COLO668 (cell line): ENCODE measurements around the gene SLX4IP.
A peak's percentile ranks its signal among the peaks of the same experiment; 100 is the strongest.

ENCODE experiments used
- DNase-seq: peaks from one replicate; lab custom pipeline; 2025; ENCODE audit not compliant: unreplicated experiment; lab: John Stamatoyannopoulos, UW

Gene SLX4IP

DNA sequence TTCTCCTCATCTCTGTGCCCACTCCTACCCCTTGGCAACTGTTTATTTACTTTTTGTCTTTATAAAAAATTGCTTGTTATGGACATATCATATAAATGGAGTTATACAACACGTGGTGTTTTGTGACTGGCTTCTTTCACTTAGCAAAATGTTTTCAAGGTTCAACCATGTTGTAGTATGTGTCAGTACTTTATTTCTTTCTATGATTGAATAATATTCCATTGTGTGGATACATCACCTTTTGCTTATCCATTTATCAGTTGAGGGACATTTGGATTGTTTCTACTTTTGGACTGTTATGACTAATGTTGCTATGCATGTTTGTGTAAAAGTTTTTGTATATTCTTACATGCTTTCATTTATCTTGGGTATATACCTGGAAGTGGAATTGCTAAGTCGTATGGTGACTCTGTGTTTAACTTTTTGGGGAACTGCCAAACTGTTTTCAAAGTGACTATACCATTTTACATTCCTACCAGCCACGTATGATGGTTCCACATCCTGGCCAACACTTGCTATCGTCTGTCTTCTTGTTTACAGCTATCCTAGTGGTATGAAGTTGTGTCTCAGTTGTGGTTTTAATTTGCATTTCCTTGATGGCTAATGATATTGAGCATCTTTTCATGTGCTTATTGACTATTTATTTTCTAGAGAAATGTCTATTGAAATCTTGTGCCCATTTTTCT is 84.4 kb downstream of the SLX4IP start:
- no peak for DNase-seq

DNA sequence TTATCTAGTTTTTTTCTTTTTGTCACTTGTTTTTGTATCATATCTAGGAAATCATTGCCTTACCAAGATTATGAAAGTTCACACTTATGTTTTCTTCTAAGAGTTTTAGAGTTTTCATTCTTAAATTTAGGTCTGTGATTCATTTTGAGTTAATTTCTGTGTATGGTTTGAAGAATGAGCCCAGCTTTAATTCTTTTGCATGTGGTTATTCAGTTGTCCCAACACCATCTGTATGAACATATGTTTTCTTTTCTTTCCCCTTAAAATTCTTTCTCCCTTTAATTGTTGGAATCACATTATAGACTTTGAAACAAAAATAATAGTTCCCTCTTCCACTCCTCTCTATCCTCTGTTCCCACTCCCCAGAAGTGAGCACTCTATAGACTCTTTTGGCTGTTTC is 85.4 kb downstream of the SLX4IP start:
- DNase-seq, result no peak

DNA sequence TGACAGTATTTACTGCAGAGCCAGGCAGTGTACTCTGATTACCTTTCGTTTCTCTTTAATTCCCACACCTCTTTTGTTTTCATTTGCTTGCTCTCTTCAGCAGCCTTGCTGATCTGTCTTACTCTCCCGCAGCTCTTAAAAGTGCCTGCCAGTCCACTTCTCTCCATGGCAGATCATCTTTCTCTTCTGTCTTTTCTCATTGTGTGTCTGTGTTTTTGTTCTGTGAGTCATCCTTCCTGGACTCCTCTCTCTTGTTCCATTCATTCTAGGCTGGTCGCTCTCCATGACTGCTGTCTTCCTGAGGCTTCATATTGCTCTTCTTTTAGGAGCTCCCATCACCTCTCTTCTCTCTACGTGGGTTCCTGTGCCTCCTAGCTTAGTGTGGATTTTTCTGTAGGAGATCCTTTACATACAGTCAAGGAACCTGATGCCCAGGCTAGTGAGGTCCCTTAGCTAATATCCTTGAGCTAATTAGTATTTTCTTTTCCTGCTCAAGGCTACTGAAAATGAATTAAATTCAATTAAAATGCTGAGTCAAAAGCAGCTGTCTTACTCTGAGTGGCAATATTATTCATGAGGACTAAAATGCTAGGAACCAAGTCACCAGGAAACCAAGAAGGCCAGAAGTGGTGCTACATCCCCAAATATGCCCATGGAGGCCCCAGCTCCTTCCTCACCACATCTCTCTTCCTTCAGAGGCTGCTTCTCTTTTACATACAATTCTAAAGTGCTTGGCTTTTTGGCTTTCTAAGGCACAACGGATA is 86.1 kb downstream of the SLX4IP start:
- peak; percentile 34 for DNase-seq

DNA sequence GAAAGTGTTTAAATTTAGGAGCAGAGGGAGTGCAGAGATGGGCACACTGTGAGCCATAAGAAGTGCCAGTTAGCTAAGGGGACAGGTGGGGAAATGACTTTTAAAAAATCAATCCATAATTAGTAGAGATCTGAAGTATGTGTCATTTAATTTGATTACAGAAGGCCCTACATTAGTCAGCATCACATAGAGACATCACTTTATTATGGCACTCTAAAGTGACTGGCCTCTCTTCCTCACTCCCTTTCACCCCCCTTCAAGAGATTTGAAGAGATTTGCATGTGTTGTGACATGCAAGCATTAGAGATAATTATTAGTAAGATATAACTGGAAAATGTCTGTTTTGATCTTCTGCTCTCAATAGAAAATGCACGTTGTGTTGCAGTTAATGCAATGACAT is 86.7 kb downstream of the SLX4IP start:
- no peak for DNase-seq

- no peak for DNase-seq
Measured at GRCh38 chr20:10522328-10522727, 87.2 kb downstream of the SLX4IP start.

DNA sequence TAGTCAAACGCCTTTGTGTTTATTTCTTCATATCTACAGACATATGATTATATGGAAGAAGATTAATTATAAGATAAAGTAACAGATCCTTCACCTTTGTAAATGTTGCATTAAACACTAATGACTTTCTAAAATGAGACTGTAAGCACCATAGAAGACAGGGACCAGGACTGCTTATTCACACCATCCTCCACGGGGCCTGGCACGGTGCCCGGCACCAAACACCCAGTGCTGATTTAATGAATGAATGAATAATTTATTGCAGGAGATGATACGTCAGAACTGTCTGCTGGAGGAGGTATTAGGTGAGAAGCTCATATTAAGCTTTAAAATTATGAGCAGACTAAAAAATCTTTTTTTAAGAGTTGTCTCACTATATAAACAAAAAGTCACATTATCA is 88.3 kb downstream of the SLX4IP start:
- DNase-seq, result peak; percentile 86

DNA sequence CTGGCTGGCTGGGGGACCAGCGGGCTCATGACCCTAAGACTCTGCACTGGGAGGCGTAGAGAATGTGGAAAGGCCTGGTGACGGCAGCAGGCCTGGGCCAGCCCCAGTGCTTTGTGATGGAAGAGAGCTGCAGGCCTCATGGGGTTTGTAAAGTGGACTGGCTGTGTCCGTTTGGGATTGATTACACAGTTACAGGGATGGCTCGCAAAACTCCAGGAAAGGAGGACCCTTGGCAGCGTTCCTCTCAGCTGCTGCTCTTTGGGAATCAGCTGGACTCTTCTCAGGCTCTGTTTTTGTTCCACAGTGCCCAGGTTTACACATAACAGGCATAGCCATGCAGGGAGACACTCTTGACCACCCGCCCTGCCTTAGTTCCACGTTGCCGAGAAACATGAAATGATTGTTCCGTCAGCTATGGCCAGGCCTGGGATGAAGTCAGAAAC is 89.0 kb downstream of the SLX4IP start:
- DNase-seq, result peak; percentile 69

DNA sequence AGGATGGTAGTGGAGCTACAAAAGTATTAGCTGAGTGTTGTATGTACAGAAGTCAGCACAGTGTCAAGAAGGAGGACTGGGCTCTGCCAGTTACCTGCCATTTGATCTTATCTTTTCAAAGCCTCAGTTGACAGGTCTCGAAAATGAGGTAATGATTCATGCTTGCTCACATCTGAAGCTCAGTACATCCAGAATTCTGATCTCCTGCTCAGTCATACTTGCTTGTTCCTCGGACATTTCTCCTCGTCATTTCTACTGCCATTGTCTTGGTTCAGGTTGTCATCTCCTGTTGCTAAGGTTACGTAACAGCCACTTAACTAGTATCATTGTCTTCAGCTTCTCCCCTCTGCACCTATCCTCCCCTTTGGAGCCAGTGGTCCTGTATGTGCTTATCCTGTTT is 89.5 kb downstream of the SLX4IP start:
- no peak for DNase-seq

DNA sequence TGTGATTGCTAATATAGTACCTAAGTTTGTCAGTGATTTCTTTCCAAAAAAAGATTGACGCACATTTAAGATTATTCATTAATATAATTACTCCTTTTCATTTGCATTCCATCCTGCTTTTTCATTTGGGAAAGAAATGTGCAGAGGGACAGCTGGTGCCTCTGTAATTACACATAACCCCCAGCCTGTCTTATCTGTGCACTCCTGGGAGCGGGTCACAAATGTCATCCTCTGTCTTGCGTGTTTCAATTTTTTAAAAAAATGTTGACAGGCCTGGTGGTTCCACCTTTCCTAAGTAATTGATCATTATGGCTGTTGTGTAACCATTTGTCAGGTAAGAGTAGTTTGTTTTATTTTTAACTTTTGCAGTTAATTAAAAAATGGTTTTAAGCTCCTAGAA is 92.7 kb downstream of the SLX4IP start:
- no peak for DNase-seq

- DNase-seq, result no peak
Measured at GRCh38 chr20:10530883-10531282, 95.8 kb downstream of the SLX4IP start.

GRCh38 chr20:10531848-10532247 is 96.7 kb downstream of the SLX4IP start:
- no peak for DNase-seq

DNA sequence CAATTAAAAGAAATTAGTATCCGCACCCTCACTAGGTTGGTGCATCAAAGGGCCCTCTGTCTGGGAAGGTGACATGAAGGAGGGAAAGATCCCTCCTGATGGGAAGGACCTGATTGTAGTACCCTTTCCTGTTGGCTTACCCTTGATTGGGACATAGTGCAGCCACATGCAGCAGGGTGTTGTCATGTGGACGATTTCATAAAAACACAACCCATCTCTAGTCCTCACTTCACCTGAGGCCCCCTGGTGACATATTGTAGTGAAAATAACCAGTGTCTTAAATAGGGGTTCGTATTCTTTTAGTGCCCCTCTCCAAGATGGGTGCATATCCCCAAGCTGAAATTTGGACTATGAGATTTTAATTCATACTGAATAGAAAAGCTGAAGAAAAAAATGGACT is 97.3 kb downstream of the SLX4IP start:
- DNase-seq, result no peak

DNA sequence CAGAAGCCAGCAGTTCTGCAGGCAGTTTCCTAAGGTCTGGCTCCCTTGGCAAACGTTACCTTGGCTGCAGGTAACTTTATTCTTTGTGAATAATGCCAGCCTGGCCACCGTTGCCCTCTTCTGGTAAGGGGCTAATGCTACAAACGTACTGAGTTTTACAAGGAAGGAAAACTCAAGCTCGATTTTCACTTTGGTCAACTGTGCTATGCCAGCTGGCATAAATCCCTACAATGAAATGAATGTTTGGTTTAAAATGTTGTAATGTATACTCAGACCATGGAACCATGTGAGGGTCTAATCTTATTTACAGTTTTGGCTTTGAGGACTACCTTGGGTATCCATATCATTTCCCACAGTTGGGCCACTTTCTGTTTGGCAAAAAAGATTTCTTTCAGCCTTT is 101.4 kb downstream of the SLX4IP start:
- peak; percentile 65 for DNase-seq

- no peak for DNase-seq
Measured at GRCh38 chr20:10537850-10538480, 102.9 kb downstream of the SLX4IP start.

GRCh38 chr20:10538768-10539167 is 103.7 kb downstream of the SLX4IP start:
- DNase-seq, result no peak

DNA sequence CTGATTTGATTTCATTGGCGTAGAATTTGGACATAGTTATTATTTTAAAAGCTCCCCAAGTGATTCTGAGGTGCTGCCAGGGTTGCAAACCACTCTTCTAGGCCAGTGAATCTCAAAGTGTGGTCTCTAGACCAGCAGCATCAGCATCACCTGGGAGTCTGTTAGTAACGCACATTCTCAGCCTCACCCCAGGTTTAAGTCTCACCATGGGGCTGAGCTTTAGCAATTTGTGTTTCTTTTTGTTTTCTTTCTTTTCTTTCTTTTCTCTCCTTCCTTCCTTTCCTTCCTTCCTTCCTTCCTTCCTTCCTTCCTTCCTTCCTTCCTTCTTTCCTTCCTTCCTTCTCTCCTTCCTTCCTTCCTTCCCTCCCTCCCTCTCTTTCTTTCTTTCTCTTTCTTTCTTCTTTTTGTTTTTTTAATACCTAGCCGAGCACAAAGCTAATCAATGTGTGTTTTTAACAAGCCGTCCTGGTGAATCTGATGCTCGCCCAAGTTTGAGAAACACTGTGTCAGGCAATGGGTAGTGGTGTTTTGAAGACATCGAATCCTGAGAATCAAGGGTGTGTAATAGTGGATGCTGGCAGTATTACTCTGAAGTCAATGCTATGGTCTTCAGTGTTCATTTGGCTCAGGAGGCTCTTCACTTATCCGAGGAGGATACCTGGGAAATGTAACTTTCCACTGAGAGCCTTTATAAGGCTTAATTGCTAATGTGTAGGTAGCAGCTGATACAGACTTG is 104.9 kb downstream of the SLX4IP start:
- DNase-seq, result no peak

GRCh38 chr20:10540636-10541493 is 105.8 kb downstream of the SLX4IP start:
- DNase-seq, result no peak

- peak; percentile 72 for DNase-seq
Measured at GRCh38 chr20:10541668-10542411, 106.7 kb downstream of the SLX4IP start.

DNA sequence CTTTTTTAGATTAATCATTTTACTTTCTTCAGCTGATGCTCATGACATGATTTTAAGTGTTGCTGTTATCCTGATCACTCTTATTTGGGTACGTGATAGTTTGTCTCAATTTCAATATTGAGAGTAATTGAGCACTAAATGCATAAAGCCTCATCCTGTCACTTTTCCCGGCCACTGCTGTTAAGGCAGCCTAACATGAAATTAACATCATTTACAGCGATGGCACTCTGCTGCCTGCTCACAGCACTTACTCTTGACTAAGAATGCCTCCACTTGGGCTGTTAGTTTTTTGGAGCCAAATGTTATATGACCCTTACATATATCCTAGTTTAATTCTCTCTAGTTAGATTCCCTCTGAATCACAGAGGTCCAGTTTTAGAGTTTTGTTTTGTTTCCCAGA is 107.3 kb downstream of the SLX4IP start:
- DNase-seq, result no peak

GRCh38 chr20:10543480-10543879 is 108.4 kb downstream of the SLX4IP start:
- DNase-seq, result no peak
